GM06990 (cell line): ENCODE measurements around the gene NLRC5.
A peak's percentile ranks its signal among the peaks of the same experiment; 100 is the strongest.

ENCODE experiments used
- DNase-seq: peaks from one replicate; pipeline ENCODE4 v3.0.0-alpha.2; 2011; ENCODE audit not compliant: insufficient read length; ENCODE audit errors: extremely low read depth
- H3K27me3 ChIP-seq: replicated peaks from 2 replicates; pipeline ENCODE4 v1.6.0; 2011; ENCODE audit warnings: low read length; ENCODE audit not compliant: control insufficient read depth, insufficient read depth
- H3K36me3 ChIP-seq: 2 replicates; pipeline ENCODE4 v1.5.1; 2011; ENCODE audit warnings: low read length; ENCODE audit not compliant: control insufficient read depth, insufficient read depth
- H3K4me3 ChIP-seq: replicated peaks from 2 replicates; pipeline ENCODE4 v1.5.1; 2011; ENCODE audit warnings: low read depth, mild to moderate bottlenecking, control low read depth, low read length
- CTCF ChIP-seq: IDR thresholded peaks from 2 replicates; pipeline ENCODE4 v1.5.1; 2011; ENCODE audit warnings: low read length, control low read depth, mild to moderate bottlenecking, inconsistent platforms; ENCODE audit not compliant: insufficient read depth, poor library complexity, severe bottlenecking

NLRC5 gene

GRCh38 chr16:57084257-57084770 lies 95.0 kb downstream of the NLRC5 start:
- H3K27me3 ChIP-seq, result no peaks in the 10 kb centered on the region
- peaks cover 12% of the 10 kb centered on the region for H3K36me3 ChIP-seq
- peak; percentile 99 for TF ChIP-seq CTCF
- DNase-seq, result peak; percentile 54
- no peak overlapping the region for H3K4me3 ChIP-seq

- Histone ChIP-seq H3K36me3 (peaks cover 7% of the 10 kb centered on the region), H3K27me3 (no peaks in the 10 kb centered on the region), H3K4me3 (no peak overlapping the region)
- DNase-seq, result no peak
- no peak for TF ChIP-seq CTCF
Measured at GRCh38 chr16:57084996-57085395, 95.6 kb downstream of the NLRC5 start.

- no peak for TF ChIP-seq CTCF
- Histone ChIP-seq H3K36me3 (peaks cover 2% of the 10 kb centered on the region; the same call in 1 of the 2 replicates), H3K27me3 (no peaks in the 10 kb centered on the region), H3K4me3 (no peak overlapping the region)
- no peak for DNase-seq
Measured at GRCh38 chr16:57087003-57087402, 97.6 kb downstream of the NLRC5 start.

GRCh38 chr16:57089406-57089805 lies 100.0 kb downstream of the NLRC5 start:
- H3K27me3 ChIP-seq, result no peaks in the 10 kb centered on the region
- TF ChIP-seq CTCF, result no peak
- no peaks in the 10 kb centered on the region for H3K36me3 ChIP-seq
- no peak overlapping the region for H3K4me3 ChIP-seq
- DNase-seq, result no peak

GRCh38 chr16:57091200-57091974 lies 102.0 kb downstream of the NLRC5 start:
- Histone ChIP-seq H3K36me3 (no peaks in the 10 kb centered on the region), H3K27me3 (no peaks in the 10 kb centered on the region), H3K4me3 (peak overlapping the region; percentile 65; the same call in 1 of the 2 replicates)
- DNase-seq, result no peak
- no peak for TF ChIP-seq CTCF
